HG02981 (cell line): ENCODE data around the gene C15orf39.
"Not testable (repeated sequence)": the region's sequence is repeated elsewhere in the genome, so short reads cannot be mapped to it uniquely, and the experiment has no call there.

Source experiments
- ATAC-seq: cut with Tn5 transposase; IDR thresholded peaks from one replicate; pipeline ENCODE4 v1.9.1; 2021; ENCODE audit warnings: mild to moderate bottlenecking, moderate library complexity; ENCODE audit not compliant: unreplicated experiment

C15orf39 gene

DNA sequence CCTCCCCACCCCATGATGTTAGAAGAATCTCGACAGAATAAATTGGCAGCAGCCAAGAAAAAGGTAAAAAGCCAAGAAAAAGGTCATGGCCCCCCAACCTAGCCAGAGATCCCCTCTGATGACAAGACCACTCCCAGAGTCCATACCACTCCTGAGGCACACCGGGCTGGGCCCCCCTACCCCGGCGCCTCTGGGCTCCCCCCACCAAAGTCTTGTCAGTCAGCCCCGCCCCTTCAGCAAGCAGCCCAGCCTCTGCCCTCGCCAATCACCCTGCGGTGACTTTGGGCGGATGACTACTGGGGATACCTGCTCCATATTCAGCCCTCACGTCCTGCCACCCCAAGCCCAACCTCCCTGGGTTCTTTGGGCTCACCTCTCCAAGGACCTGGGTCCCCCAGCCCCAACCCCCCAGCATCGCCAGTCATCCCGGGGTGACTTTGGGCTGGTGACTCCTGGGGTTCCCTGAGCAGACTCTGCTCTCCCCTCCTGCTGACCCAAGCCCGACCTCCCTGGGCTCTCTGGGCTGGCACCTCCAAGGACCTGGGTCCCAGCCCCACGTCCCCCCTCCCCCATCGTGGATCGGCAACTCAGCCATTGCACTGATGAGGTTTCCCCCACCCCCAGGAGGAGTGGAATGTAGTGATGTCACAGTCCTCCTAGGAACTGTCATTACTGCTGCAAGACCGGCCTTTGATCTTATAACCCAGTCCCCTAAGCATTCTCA is 57.1 kb downstream of the C15orf39 start:
- ATAC-seq: not testable (repeated sequence)

DNA sequence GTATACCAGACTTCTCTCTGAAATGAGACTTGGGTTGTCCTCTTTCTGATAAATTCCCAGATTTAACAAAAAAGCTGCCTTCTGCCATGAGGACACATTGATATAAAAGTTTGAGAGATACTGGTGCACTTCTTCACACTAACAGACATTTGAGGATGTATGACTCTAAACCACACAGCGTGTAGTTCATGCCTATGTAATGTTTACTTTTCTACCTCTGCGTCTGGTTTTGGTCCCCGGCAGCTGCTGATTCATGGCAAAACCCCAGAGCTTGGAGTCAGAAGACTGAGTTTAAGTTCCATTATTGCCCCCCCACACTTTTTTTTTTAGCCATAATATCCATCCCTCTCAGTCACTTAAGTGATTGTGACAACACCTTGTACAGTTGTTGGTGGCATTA is 58.2 kb downstream of the C15orf39 start:
- ATAC-seq: not testable (repeated sequence)
